ENCODE measurements around the gene AUNIP. TPM values are rescaled to one million over a fixed set of nuclear protein-coding genes. Genes with fewer than 3 reads are reported as not detected.

The AUNIP gene
- total and polyA plus RNA-seq, 2 donors from 2014 or later = 0.38 TPM; not detected in 1

GRCh38 chr1:25862785-25863485, 3.7 kb upstream of the AUNIP start:
- peaks cover 2 to 18% (median 12%) of the 10 kb centered on the region in 3 donors for H3K4me1 ChIP-seq (ENCODE audit: control insufficient read depth in 2 of 3, insufficient read depth in 2 of 3, low read depth in 1 of 3, low read length in 3 of 3)
- H3K9ac ChIP-seq (ENCODE audit: low read length in 3 of 3) = no peak overlapping the region
- intact Hi-C loops (cut with DNase I) = no loop called here
- no peak for DNase-seq
- H3K4me3 ChIP-seq (ENCODE audit: low read length in 3 of 3) = no peak overlapping the region
- no peaks in the 10 kb centered on the region for H3K36me3 ChIP-seq (ENCODE audit: control insufficient read depth in 2 of 3, insufficient read depth in 3 of 3, low read length in 3 of 3)
- no peak for TF ChIP-seq CTCF (IDR thresholded peaks at IDR 0.05; ENCODE audit: borderline replicate concordance, extremely low read depth, insufficient read depth)
- no peaks in the 10 kb centered on the region for H3K9me3 ChIP-seq (ENCODE audit: control insufficient read depth in 2 of 3, insufficient read depth in 1 of 3, low read length in 3 of 3)
- H3K27me3 ChIP-seq (ENCODE audit: control insufficient read depth, insufficient read depth, low read length) = no peaks in the 10 kb centered on the region
- H3K27ac ChIP-seq (ENCODE audit: low read depth in 2 of 2, low read length in 2 of 2) = no peak overlapping the region
- FAIRE-seq = no peak

GRCh38 chr1:25861316-25862286, 2.3 kb upstream of the AUNIP start:
- Histone ChIP-seq H3K9ac (ENCODE audit: low read length in 3 of 3) (no peak overlapping the region), H3K36me3 (ENCODE audit: control insufficient read depth in 2 of 3, insufficient read depth in 3 of 3, low read length in 3 of 3) (no peaks in the 10 kb centered on the region), H3K27me3 (ENCODE audit: control insufficient read depth, insufficient read depth, low read length) (no peaks in the 10 kb centered on the region), H3K27ac (ENCODE audit: low read depth in 2 of 2, low read length in 2 of 2) (no peak overlapping the region), H3K4me1 (ENCODE audit: control insufficient read depth in 2 of 3, insufficient read depth in 2 of 3, low read depth in 1 of 3, low read length in 3 of 3) (peaks cover 2 to 11% (median 7%) of the 10 kb centered on the region in 3 donors), H3K4me3 (ENCODE audit: low read length in 3 of 3) (no peak overlapping the region), H3K9me3 (ENCODE audit: control insufficient read depth in 2 of 3, insufficient read depth in 1 of 3, low read length in 3 of 3) (no peaks in the 10 kb centered on the region)
- FAIRE-seq = no peak
- no peak for TF ChIP-seq CTCF (IDR thresholded peaks at IDR 0.05; ENCODE audit: borderline replicate concordance, extremely low read depth, insufficient read depth)
- peak in 2 of 5 donors; percentile 39 to 49 for DNase-seq
- intact Hi-C loops (cut with DNase I) = no loop called here

- FAIRE-seq = no peak
- intact Hi-C loops (cut with DNase I) = no loop called here
- no peak for TF ChIP-seq CTCF (IDR thresholded peaks at IDR 0.05; ENCODE audit: borderline replicate concordance, extremely low read depth, insufficient read depth)
- Histone ChIP-seq H3K27ac (ENCODE audit: low read depth in 2 of 2, low read length in 2 of 2) (no peak overlapping the region), H3K4me3 (ENCODE audit: low read length in 3 of 3) (peak overlapping the region in 2 of 3 donors; percentile 69 to 75), H3K27me3 (ENCODE audit: control insufficient read depth, insufficient read depth, low read length) (no peaks in the 10 kb centered on the region), H3K9ac (ENCODE audit: low read length in 3 of 3) (no peak overlapping the region), H3K4me1 (ENCODE audit: control insufficient read depth in 2 of 3, insufficient read depth in 2 of 3, low read depth in 1 of 3, low read length in 3 of 3) (peaks cover 0 to 4% (median 0%) of the 10 kb centered on the region in 3 donors), H3K9me3 (ENCODE audit: control insufficient read depth in 2 of 3, insufficient read depth in 1 of 3, low read length in 3 of 3) (no peaks in the 10 kb centered on the region), H3K36me3 (ENCODE audit: control insufficient read depth in 2 of 3, insufficient read depth in 3 of 3, low read length in 3 of 3) (no peaks in the 10 kb centered on the region)
- DNase-seq = no peak
These were observed 763 bp downstream of the AUNIP start for GRCh38 chr1:25858494-25858893.

Measured in kidney (tissue), 14 donors.